Measurements from ENCODE around the gene CYP26B1. TPM values are rescaled to one million over a fixed set of nuclear protein-coding genes. Genes with fewer than 3 reads are reported as not detected.

Gene CYP26B1
- polyA plus RNA-seq, 3 donors: not detected

- H3K79me2 ChIP-seq (ENCODE audit: insufficient read depth, low read length): no peaks in the 10 kb centered on the region
- DNase-seq: no peak
- Mint-ChIP-seq H3K36me3 (no peaks in the 10 kb centered on the region), H3K4me3 (no peak overlapping the region), H3K27me3 (ENCODE audit: low read depth in 3 of 3) (peaks cover 1 to 8% (median 5%) of the 10 kb centered on the region in 3 donors), H3K9me3 (peaks cover 0 to 19% (median 6%) of the 10 kb centered on the region in 7 donors), H3K4me1 (no peaks in the 10 kb centered on the region), H3K27ac (no peak overlapping the region)
- no peak overlapping the region for H3K4me3 ChIP-seq (replicated peaks in 1 of 3; ENCODE audit: low read depth in 2 of 3, low read length in 3 of 3)
- H3K27ac ChIP-seq (ENCODE audit: low read depth in 1 of 2, low read length in 2 of 2): no peak overlapping the region
- no peaks in the 10 kb centered on the region for H3K36me3 ChIP-seq (replicated peaks in 1 of 2; ENCODE audit: control insufficient read depth in 1 of 2, insufficient read depth in 2 of 2, low read length in 2 of 2)
- intact Hi-C loops (cut with micrococcal nuclease): no loop called here
- no peaks in the 10 kb centered on the region for H3K27me3 ChIP-seq (ENCODE audit: control insufficient read depth in 2 of 2, insufficient read depth in 2 of 2, low read length in 2 of 2)
- no peaks in the 10 kb centered on the region for H3K4me1 ChIP-seq (ENCODE audit: control insufficient read depth in 1 of 2, insufficient read depth in 2 of 2, low read length in 2 of 2)
- H4K20me1 ChIP-seq (ENCODE audit: insufficient read depth, low read length): no peaks in the 10 kb centered on the region
- H3K4me2 ChIP-seq (replicated peaks; ENCODE audit: extremely low read depth, low read length, poor library complexity, severe bottlenecking): no peak overlapping the region
- H2AFZ ChIP-seq (ENCODE audit: insufficient read depth, low read depth, low read length, poor library complexity, severe bottlenecking): no peak overlapping the region
- H3K9me3 ChIP-seq (replicated peaks in 1 of 2; ENCODE audit: control insufficient read depth in 1 of 2, insufficient read depth in 1 of 2, low read length in 2 of 2): peaks cover 0 to 9% of the 10 kb centered on the region in 2 donors
- no peak for TF ChIP-seq CTCF (IDR thresholded peaks at IDR 0.05)
- H3K9ac ChIP-seq (ENCODE audit: insufficient read depth, low read length, poor library complexity, severe bottlenecking): no peak overlapping the region
- WGBS (ENCODE audit: insufficient coverage): 94% methylated on average over 3 of the region's 4 CpGs
These were observed 53.0 kb downstream of the CYP26B1 start for GRCh38 chr2:72094701-72095100.

DNA sequence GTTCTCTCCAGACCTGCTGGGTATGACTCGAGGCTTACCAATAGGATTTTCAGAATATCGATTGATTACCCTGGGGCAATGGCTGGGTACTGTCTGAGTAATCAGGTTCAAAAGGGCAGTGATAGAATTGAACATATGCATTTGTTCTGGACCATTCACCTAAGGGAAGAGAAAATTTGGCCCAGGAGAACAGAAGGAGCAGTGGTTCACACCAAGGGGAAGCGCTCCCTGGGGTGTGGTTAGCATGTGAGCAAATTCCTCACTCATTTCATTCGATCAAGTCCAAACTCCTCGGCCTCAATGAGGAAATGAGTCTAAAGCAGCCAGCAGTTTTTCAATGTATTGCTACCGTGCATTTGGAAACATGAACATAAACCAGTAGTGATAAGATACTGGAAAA lies 55.6 kb downstream of the CYP26B1 start:
- H3K79me2 ChIP-seq (ENCODE audit: insufficient read depth, low read length): no peaks in the 10 kb centered on the region
- no peaks in the 10 kb centered on the region for H3K27me3 ChIP-seq (ENCODE audit: control insufficient read depth in 2 of 2, insufficient read depth in 2 of 2, low read length in 2 of 2)
- no peak overlapping the region for H3K4me3 ChIP-seq (replicated peaks in 1 of 3; ENCODE audit: low read depth in 2 of 3, low read length in 3 of 3)
- H3K27ac ChIP-seq (ENCODE audit: low read depth in 1 of 2, low read length in 2 of 2): no peak overlapping the region
- no peak overlapping the region for H3K4me3 Mint-ChIP-seq
- H3K4me2 ChIP-seq (replicated peaks; ENCODE audit: extremely low read depth, low read length, poor library complexity, severe bottlenecking): no peak overlapping the region
- no peak overlapping the region for H3K27ac Mint-ChIP-seq
- no peaks in the 10 kb centered on the region for H3K4me1 ChIP-seq (ENCODE audit: control insufficient read depth in 1 of 2, insufficient read depth in 2 of 2, low read length in 2 of 2)
- no peaks in the 10 kb centered on the region for H3K36me3 Mint-ChIP-seq
- WGBS (ENCODE audit: insufficient coverage): 100% methylated on average over 1 of the region's 6 CpGs
- no peak for TF ChIP-seq CTCF (IDR thresholded peaks at IDR 0.05)
- peaks cover 1 to 6% (median 4%) of the 10 kb centered on the region in 3 donors for H3K27me3 Mint-ChIP-seq (ENCODE audit: low read depth in 3 of 3)
- peaks cover 0 to 12% of the 10 kb centered on the region in 2 donors for H3K9me3 ChIP-seq (replicated peaks in 1 of 2; ENCODE audit: control insufficient read depth in 1 of 2, insufficient read depth in 1 of 2, low read length in 2 of 2)
- H2AFZ ChIP-seq (ENCODE audit: insufficient read depth, low read depth, low read length, poor library complexity, severe bottlenecking): no peak overlapping the region
- no peak for DNase-seq
- no peak overlapping the region for H3K9ac ChIP-seq (ENCODE audit: insufficient read depth, low read length, poor library complexity, severe bottlenecking)
- no peaks in the 10 kb centered on the region for H3K4me1 Mint-ChIP-seq
- intact Hi-C loops (cut with micrococcal nuclease): no loop called here
- H4K20me1 ChIP-seq (ENCODE audit: insufficient read depth, low read length): no peaks in the 10 kb centered on the region
- H3K36me3 ChIP-seq (replicated peaks in 1 of 2; ENCODE audit: control insufficient read depth in 1 of 2, insufficient read depth in 2 of 2, low read length in 2 of 2): no peaks in the 10 kb centered on the region
- peaks cover 0 to 32% (median 10%) of the 10 kb centered on the region in 7 donors for H3K9me3 Mint-ChIP-seq
